Colonic mucosa (tissue), 4 donors: ENCODE measurements around the gene SASS6. TPM values are rescaled to one million over a fixed set of nuclear protein-coding genes. Genes with fewer than 3 reads are reported as not detected.

Experiments used
- DNase-seq: peaks from one replicate; pipeline ENCODE4 v3.0.0-alpha.2; 2020
- H3K27ac ChIP-seq: fragments of 200-600 bp; one replicate; pipeline ENCODE4 v1.8.0; 2021
- H3K27me3 ChIP-seq: fragments of 200-600 bp; one replicate; pipeline ENCODE4 v1.8.0; 2021
- H3K36me3 ChIP-seq: fragments of 200-600 bp; one replicate; pipeline ENCODE4 v1.8.0; 2021
- H3K4me1 ChIP-seq: fragments of 200-600 bp; one replicate; pipeline ENCODE4 v1.8.0; 2021; ENCODE audit warnings: mild to moderate bottlenecking
- H3K4me3 ChIP-seq: fragments of 200-600 bp; one replicate; pipeline ENCODE4 v1.8.0; 2021
- H3K9ac ChIP-seq, 2 donors: one replicate each; pipeline ENCODE4 v1.7.0; 2013; ENCODE audit warnings: control low read depth in 2 of 2, low read depth in 2 of 2, low read length in 2 of 2
- H3K9me3 ChIP-seq: fragments of 200-600 bp; one replicate; pipeline ENCODE4 v1.8.0; 2021
- intact Hi-C: fragments of 100-400 bp; cut with DNase I; formaldehyde crosslinking; loops from one replicate; pipeline ENCODE4 v1.14.1; 2022
- total RNA-seq, 2 donors: library from RNA; stranded (reverse); fragmentation: NEBNext Ultra II Directional in 1 of 2; extraction: Animal tissue kit (Norgen Biotek cat#: 25700) in 1 of 2; gene quantifications; one replicate each; pipeline ENCODE4 v1.2.1, GENCODE V29; 2021
- TF ChIP-seq, protein P1 (sequence below): fragments of 200-600 bp; IDR thresholded peaks from one replicate; pipeline ENCODE4 v1.8.0; 2022; ENCODE audit warnings: antibody characterized with exemption, mild to moderate bottlenecking
- donor health status: healthy.
- donor health status: DM: no; HTN: no; CAD: no.
- donor health status: DM: no; HTN: no; CAD: no.

The SASS6 gene
- total RNA-seq, 2 donors from 2014 or later: 3.3 to 8.0 TPM

DNA sequence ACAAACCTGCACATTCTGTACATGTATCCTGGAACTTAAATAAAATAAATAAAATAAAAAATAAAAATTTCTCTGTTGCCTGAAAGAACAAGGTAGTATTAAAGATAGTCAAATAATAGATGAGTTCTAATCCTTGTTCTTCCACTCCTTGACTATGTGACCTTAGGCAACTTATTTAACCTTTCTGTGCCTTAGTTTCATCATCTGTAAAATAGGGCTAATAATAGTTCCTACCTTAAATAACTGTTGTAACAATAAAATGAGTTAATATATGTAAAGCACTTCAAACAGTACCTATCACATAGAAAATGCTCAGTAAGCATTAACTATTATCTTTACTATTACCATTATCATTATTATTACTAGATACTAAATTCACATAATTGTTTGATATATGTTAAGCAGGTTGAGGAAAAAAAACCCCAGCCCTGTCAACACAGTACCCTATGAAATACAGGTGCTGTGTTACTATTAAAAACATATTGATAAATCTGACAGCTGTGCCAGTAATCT is 23.1 kb downstream of the SASS6 start:
- no peaks in the 10 kb centered on the region for H3K36me3 ChIP-seq
- no peak for DNase-seq
- H3K4me1 ChIP-seq: no peaks in the 10 kb centered on the region
- intact Hi-C loops: no loop called here
- no peak overlapping the region for H3K27ac ChIP-seq
- no peaks in the 10 kb centered on the region for H3K27me3 ChIP-seq
- TF ChIP-seq, protein P1, sequence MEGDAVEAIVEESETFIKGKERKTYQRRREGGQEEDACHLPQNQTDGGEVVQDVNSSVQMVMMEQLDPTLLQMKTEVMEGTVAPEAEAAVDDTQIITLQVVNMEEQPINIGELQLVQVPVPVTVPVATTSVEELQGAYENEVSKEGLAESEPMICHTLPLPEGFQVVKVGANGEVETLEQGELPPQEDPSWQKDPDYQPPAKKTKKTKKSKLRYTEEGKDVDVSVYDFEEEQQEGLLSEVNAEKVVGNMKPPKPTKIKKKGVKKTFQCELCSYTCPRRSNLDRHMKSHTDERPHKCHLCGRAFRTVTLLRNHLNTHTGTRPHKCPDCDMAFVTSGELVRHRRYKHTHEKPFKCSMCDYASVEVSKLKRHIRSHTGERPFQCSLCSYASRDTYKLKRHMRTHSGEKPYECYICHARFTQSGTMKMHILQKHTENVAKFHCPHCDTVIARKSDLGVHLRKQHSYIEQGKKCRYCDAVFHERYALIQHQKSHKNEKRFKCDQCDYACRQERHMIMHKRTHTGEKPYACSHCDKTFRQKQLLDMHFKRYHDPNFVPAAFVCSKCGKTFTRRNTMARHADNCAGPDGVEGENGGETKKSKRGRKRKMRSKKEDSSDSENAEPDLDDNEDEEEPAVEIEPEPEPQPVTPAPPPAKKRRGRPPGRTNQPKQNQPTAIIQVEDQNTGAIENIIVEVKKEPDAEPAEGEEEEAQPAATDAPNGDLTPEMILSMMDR: no peak
- no peak overlapping the region for H3K9ac ChIP-seq
- H3K9me3 ChIP-seq: no peaks in the 10 kb centered on the region
- H3K4me3 ChIP-seq: no peak overlapping the region

DNA sequence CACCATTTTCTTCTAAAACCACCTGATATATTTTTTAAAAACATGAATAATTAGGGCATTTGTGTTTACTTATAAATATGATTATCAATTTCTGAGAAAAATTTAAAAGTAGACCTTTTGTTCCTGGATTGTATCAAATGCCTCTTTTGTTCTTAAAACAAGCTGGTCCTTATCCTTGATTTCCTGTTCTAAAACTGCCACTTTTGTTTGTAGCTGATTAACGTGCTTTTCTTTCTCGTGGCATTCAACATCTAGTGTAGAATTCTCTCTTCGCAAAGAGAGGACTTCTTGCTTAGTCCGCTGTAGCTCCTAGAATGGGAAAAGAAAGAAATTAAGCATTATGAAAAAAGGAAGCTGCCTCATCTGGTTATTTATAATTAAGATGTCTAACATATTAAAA is 25.0 kb downstream of the SASS6 start:
- H3K4me1 ChIP-seq: no peaks in the 10 kb centered on the region
- no peaks in the 10 kb centered on the region for H3K27me3 ChIP-seq
- H3K9ac ChIP-seq: no peak overlapping the region
- no peak overlapping the region for H3K27ac ChIP-seq
- TF ChIP-seq, protein P1: no peak
- no peaks in the 10 kb centered on the region for H3K36me3 ChIP-seq
- no peaks in the 10 kb centered on the region for H3K9me3 ChIP-seq
- intact Hi-C loops: no loop called here
- no peak for DNase-seq
- H3K4me3 ChIP-seq: no peak overlapping the region

DNA sequence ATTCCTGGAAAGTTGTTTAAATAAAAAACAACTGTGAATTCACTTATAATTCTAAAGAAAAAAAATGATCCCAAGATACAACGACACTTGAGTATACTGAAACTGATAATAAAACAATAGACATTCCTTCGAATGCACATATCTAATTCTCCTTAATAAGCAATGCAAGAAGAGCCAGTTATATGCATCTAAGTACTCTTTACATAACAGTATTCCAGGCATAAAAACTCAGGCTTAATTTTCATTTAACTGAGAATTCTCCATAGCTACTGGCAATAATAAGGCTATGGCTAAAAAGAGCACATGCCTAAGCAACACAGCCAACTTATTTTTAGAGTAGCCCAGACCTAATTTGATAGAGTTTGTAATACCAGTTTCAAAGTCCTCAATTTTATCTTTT is 31.2 kb downstream of the SASS6 start:
- TF ChIP-seq, protein P1: no peak
- Histone ChIP-seq H3K27ac (no peak overlapping the region), H3K4me3 (no peak overlapping the region), H3K9me3 (no peaks in the 10 kb centered on the region), H3K4me1 (no peaks in the 10 kb centered on the region), H3K36me3 (no peaks in the 10 kb centered on the region), H3K9ac (no peak overlapping the region), H3K27me3 (no peaks in the 10 kb centered on the region)
- intact Hi-C loops: no loop called here
- DNase-seq: no peak

DNA sequence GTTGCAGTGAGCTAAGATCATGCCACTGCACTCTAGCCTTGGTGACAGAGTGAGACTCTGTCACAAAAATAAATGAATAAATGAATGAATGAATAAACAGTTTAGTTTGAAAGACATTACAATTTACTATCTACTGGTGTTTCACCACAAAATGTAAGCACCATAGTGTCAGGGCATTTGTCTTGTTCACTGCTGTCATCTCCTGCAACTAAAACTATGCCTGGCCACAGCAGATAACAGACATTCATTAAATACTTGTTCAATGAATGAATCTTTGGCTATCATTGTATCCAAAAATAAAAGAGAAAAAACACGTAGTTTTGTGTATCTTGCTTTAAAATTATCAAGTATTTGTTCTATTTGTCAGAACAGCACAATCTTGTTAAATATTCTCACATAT is 32.5 kb downstream of the SASS6 start:
- no peak for DNase-seq
- intact Hi-C loops: no loop called here
- TF ChIP-seq, protein P1: no peak
- Histone ChIP-seq H3K4me1 (no peaks in the 10 kb centered on the region), H3K36me3 (no peaks in the 10 kb centered on the region), H3K27me3 (no peaks in the 10 kb centered on the region), H3K9ac (no peak overlapping the region), H3K9me3 (no peaks in the 10 kb centered on the region), H3K4me3 (no peak overlapping the region), H3K27ac (no peak overlapping the region)

DNA sequence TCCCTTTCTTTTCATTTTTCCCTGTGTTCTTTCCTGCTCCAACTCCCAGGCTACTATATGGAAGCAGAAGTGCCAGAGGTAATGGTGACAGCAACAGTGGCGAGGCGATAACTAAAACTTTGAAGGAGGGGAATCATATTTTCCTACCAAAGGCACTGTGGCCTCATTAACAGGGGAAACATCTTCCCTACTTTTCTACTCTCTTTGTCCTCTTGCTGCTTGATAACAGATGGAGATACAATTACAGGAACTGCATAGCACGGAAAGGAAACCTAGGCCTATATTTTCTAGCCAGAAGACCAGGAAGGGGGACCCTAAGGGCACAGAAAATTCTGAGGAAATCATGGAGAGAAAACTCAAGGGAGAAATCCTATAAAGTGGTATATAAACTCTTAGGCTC is 42.3 kb downstream of the SASS6 start:
- H3K9me3 ChIP-seq: no peaks in the 10 kb centered on the region
- H3K27ac ChIP-seq: no peak overlapping the region
- H3K9ac ChIP-seq: no peak overlapping the region
- intact Hi-C loops: no loop called here
- no peak overlapping the region for H3K4me3 ChIP-seq
- no peaks in the 10 kb centered on the region for H3K27me3 ChIP-seq
- H3K4me1 ChIP-seq: no peaks in the 10 kb centered on the region
- no peaks in the 10 kb centered on the region for H3K36me3 ChIP-seq
- TF ChIP-seq, protein P1: no peak
- no peak for DNase-seq

DNA sequence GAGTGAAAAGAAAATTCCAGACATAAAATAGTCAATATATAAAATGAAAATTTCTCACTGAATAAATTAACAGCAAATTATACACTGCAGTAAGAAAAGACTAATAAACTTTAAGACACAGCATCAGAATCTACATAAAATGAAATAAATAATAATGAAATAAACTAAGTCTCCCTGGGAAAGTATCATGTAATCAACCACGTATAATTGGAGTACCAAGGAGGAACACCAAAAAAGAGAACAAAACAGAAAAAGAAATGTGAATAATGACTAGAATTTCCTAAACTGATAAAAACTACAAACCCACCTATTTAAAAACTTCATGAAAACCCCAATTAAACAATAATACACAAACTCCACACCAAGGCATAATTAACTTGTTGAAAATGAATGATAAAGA is 43.6 kb downstream of the SASS6 start:
- Histone ChIP-seq H3K4me1 (no peaks in the 10 kb centered on the region), H3K27ac (no peak overlapping the region), H3K36me3 (no peaks in the 10 kb centered on the region), H3K4me3 (no peak overlapping the region), H3K9ac (no peak overlapping the region), H3K27me3 (no peaks in the 10 kb centered on the region), H3K9me3 (no peaks in the 10 kb centered on the region)
- TF ChIP-seq, protein P1: no peak
- intact Hi-C loops: no loop called here
- no peak for DNase-seq
